HCT116 (cell line): ENCODE results near the gene P2RX6. TPM values are rescaled to one million over a fixed set of nuclear protein-coding genes. Genes with fewer than 3 reads are reported as not detected.

Source experiments
- ATAC-seq: fragments of 200-7000 bp; cut with Tn5 transposase; 2 replicates; pipeline ENCODE4 v1.9.1; 2020; ENCODE audit warnings: mild to moderate bottlenecking, moderate library complexity
- BruUV-seq: library from RNA; stranded (reverse); fragments of 400-500 nt; replicated peaks from 2 replicates; lab custom pipeline; 2021; lab: Mats Ljungman, UMichigan
- CTCF ChIA-PET: fragments of 300-600 bp; sonication (Branson Sonifier 250); formaldehyde crosslinking; loops from one replicate; lab custom pipeline; 2021; ENCODE audit warnings: antibody characterized with exemption; lab: Charles Lee
- POLR2A ChIA-PET: fragments of 300-600, 350-600 bp; sonication (Branson Sonifier 250); formaldehyde crosslinking; loops from one replicate; lab custom pipeline; 2021; ENCODE audit warnings: antibody characterized with exemption; lab: Charles Lee
- RAD21 ChIA-PET, 2 experiments: fragments of 300-600 bp; sonication (Branson Sonifier 250); formaldehyde crosslinking; loops; one replicate each; lab custom pipeline; 2023; ENCODE audit warnings: low total read pairs in 2 of 2; ENCODE audit not compliant: uncharacterized antibody in 2 of 2, unreplicated experiment in 2 of 2, low non-redundant PET in 1 of 2; lab: Charles Lee
- DNase-seq: peaks from one replicate; pipeline ENCODE4 v3.0.0-alpha.2; 2010; ENCODE audit warnings: low read depth, low spot score
- H2AFZ ChIP-seq: fragments of 200-600 bp; shearing (Covaris generic), sonication (generic); 2 replicates; pipeline ENCODE4 v1.6.1; 2017; ENCODE audit warnings: low read depth, mixed run types, mixed read lengths, antibody characterized with exemption, low read length; ENCODE audit not compliant: poor library complexity, severe bottlenecking
- H3K27ac ChIP-seq: 2 replicates; pipeline ENCODE4 v1.5.1; 2012; ENCODE audit warnings: low read depth, low read length
- H3K27me3 ChIP-seq: fragments of 200-600 bp; sonication (generic); 2 replicates; pipeline ENCODE4 v1.6.1; 2016; ENCODE audit warnings: mixed run types, low read length, mixed read lengths; ENCODE audit not compliant: insufficient read depth
- H3K36me3 ChIP-seq, 2 experiments: fragments of 200-500 bp in 1 of 2; fragments of 200-600 bp in 1 of 2; sonication (Bioruptor generic) in 1 of 2; sonication (generic) in 1 of 2; 2 replicates each; pipeline versions ENCODE4 v1.5.1 to v1.6.1; 2014 to 2016; ENCODE audit warnings: low read length in 2 of 2, inconsistent platforms in 1 of 2, mixed read lengths in 1 of 2, mixed run types in 1 of 2; ENCODE audit not compliant: insufficient read depth in 2 of 2, control insufficient read depth in 1 of 2
- H3K4me1 ChIP-seq, 2 experiments: fragments of 200-600 bp in 1 of 2; sonication (generic) in 1 of 2; 2 replicates each; pipeline versions ENCODE4 v1.5.1 to v1.6.1; 2012 to 2017; ENCODE audit warnings: low read length in 2 of 2, inconsistent platforms in 1 of 2, mild to moderate bottlenecking in 1 of 2, mixed read lengths in 1 of 2, mixed run types in 1 of 2, moderate library complexity in 1 of 2; ENCODE audit not compliant: insufficient read depth in 2 of 2, control insufficient read depth in 1 of 2
- H3K4me2 ChIP-seq: fragments of 200-600 bp; sonication (generic); 2 replicates; pipeline ENCODE4 v1.6.1; 2017; ENCODE audit warnings: mixed run types, low read length, mixed read lengths
- H3K4me3 ChIP-seq, 2 experiments: fragments of 200-600 bp in 1 of 2; sonication (generic) in 1 of 2; replicated peaks in 1 of 2; 2 replicates each; pipeline ENCODE4 v1.5.1; 2011 to 2016; ENCODE audit warnings: low read length in 2 of 2, control low read depth in 1 of 2, low read depth in 1 of 2, mild to moderate bottlenecking in 1 of 2, mixed read lengths in 1 of 2, mixed run types in 1 of 2
- H3K79me2 ChIP-seq: fragments of 200-600 bp; sonication (generic); 2 replicates; pipeline ENCODE4 v1.6.1; 2017; ENCODE audit warnings: mild to moderate bottlenecking, mixed run types, low read length, moderate library complexity, mixed read lengths; ENCODE audit not compliant: insufficient read depth
- H3K9ac ChIP-seq: fragments of 200-600 bp; sonication (generic); 2 replicates; pipeline ENCODE4 v1.6.1; 2016; ENCODE audit warnings: low read length, mixed read lengths
- H3K9me2 ChIP-seq: fragments of 200-600 bp; sonication (generic), shearing (Covaris generic); 2 replicates; pipeline ENCODE4 v1.6.1; 2017; ENCODE audit warnings: mixed run types, mild to moderate bottlenecking, moderate library complexity; ENCODE audit not compliant: insufficient read depth
- H3K9me3 ChIP-seq, 2 experiments: fragments of 200-500 bp in 1 of 2; fragments of 200-600 bp in 1 of 2; sonication (Bioruptor generic) in 1 of 2; sonication (generic) in 1 of 2; 2 replicates each; pipeline ENCODE4 v1.6.1; 2014 to 2017; ENCODE audit warnings: low read length in 2 of 2, mixed read lengths in 2 of 2, inconsistent platforms in 1 of 2, low read depth in 1 of 2, mild to moderate bottlenecking in 1 of 2, mixed run types in 1 of 2, moderate library complexity in 1 of 2; ENCODE audit not compliant: control insufficient read depth in 1 of 2, insufficient read depth in 1 of 2
- H4K20me1 ChIP-seq: fragments of 200-600 bp; sonication (generic), shearing (Covaris generic); 2 replicates; pipeline ENCODE4 v1.6.1; 2017; ENCODE audit warnings: mixed run types, mild to moderate bottlenecking, moderate library complexity; ENCODE audit not compliant: insufficient read depth
- ATF3 ChIP-seq: IDR thresholded peaks from 2 replicates; pipeline ENCODE4 v1.6.1; 2012
- CBX3 ChIP-seq: IDR thresholded peaks from 2 replicates; pipeline ENCODE4 v1.6.1; 2012; ENCODE audit warnings: low read depth
- CTCF ChIP-seq, 3 experiments: fragments of 200-600 bp in 1 of 3; sonication (generic) in 1 of 3; IDR thresholded peaks in 2 of 3; conservative IDR thresholded peaks in 1 of 3; 2 replicates each; pipeline ENCODE4 v1.5.1; 2012 to 2017; ENCODE audit warnings: low read depth in 2 of 3, low read length in 2 of 3, antibody characterized with exemption in 1 of 3, borderline replicate concordance in 1 of 3, control low read depth in 1 of 3, mild to moderate bottlenecking in 1 of 3, mixed read lengths in 1 of 3, mixed run types in 1 of 3, moderate library complexity in 1 of 3; ENCODE audit not compliant: insufficient read depth in 1 of 3
- EZH2phosphoT487 ChIP-seq: fragments of 200-600 bp; IDR thresholded peaks from 2 replicates; pipeline ENCODE4 v1.6.1; 2018; ENCODE audit warnings: antibody characterized with exemption, borderline replicate concordance
- FOSL1 ChIP-seq: IDR thresholded peaks from 2 replicates; pipeline ENCODE4 v1.6.1; 2012; ENCODE audit warnings: low read depth
- JUND ChIP-seq: IDR thresholded peaks from 2 replicates; pipeline ENCODE4 v1.6.1; 2012
- MAX ChIP-seq: IDR thresholded peaks from 2 replicates; pipeline ENCODE4 v1.6.1; 2012
- RAD21 ChIP-seq: IDR thresholded peaks from 2 replicates; pipeline ENCODE4 v1.6.1; 2012; ENCODE audit warnings: low read depth, mild to moderate bottlenecking
- REST ChIP-seq: IDR thresholded peaks from 2 replicates; pipeline ENCODE4 v1.6.1; 2012; ENCODE audit warnings: low read depth
- SP1 ChIP-seq: IDR thresholded peaks from 2 replicates; pipeline ENCODE4 v1.6.1; 2012; ENCODE audit warnings: low read depth
- YY1 ChIP-seq: IDR thresholded peaks from 2 replicates; pipeline ENCODE4 v1.6.1; 2011; ENCODE audit warnings: low read length, low read depth, moderate library complexity, mild to moderate bottlenecking; ENCODE audit not compliant: insufficient replicate concordance; ENCODE audit errors: extremely low read depth
- ZBTB33 ChIP-seq: IDR thresholded peaks from 2 replicates; pipeline ENCODE4 v1.6.1; 2011; ENCODE audit warnings: mild to moderate bottlenecking, low read length, moderate library complexity; ENCODE audit not compliant: insufficient replicate concordance; ENCODE audit errors: extremely low read depth
- ZFX ChIP-seq: fragments of 450-650 bp; IDR thresholded peaks from 2 replicates; pipeline ENCODE4 v1.6.1; 2017
- intact Hi-C: fragments of 100-400 bp; cut with micrococcal nuclease; formaldehyde crosslinking; loops from 2 replicates; pipeline ENCODE4 v1.10.0; 2022
- total RNA-seq: library from RNA; stranded (reverse); gene quantifications from one replicate; pipeline ENCODE4 v1.2.1, GENCODE V29; 2021; ENCODE audit not compliant: unreplicated experiment

Gene P2RX6
- total RNA-seq, 1 experiment from 2014 or later, result 0.20 TPM

- CTCF ChIA-PET, result interaction anchor here (1.2 kb wide), 1 partner anchor 21 kb away, joined by 3 read pairs; no protein-coding TSS in a partner anchor
- Histone ChIP-seq H3K27ac (no peak overlapping the region), H4K20me1 (no peaks in the 10 kb centered on the region), H3K9ac (no peak overlapping the region), H3K9me2 (no peaks in the 10 kb centered on the region), H2AFZ (no peak overlapping the region), H3K4me1 (peaks cover 0 to 31% of the 10 kb centered on the region in 2 experiments; a peak in 2 of 4 replicates), H3K36me3 (no peaks in the 10 kb centered on the region), H3K27me3 (no peaks in the 10 kb centered on the region), H3K79me2 (no peaks in the 10 kb centered on the region), H3K9me3 (no peaks in the 10 kb centered on the region), H3K4me3 (no peak overlapping the region), H3K4me2 (no peak overlapping the region)
- POLR2A ChIA-PET, result no interaction called here
- no peak for DNase-seq
- intact Hi-C loops, result no loop called here
- TF ChIP-seq EZH2phosphoT487 (no peak), SP1 (no peak), REST (no peak), RAD21 (no peak), ATF3 (no peak), YY1 (no peak), CTCF (IDR thresholded peaks at IDR 0.05 in 2 of 3, conservative IDR thresholded peaks at IDR 0.05 in 1 of 3; ENCODE audit: borderline replicate concordance in 1 of 3, insufficient read depth in 1 of 3, low read depth in 2 of 3, low read length in 2 of 3) (no peak), ZFX (no peak), JUND (no peak), MAX (no peak), CBX3 (no peak), FOSL1 (no peak), ZBTB33 (no peak)
- RAD21 ChIA-PET, result no interaction called here
- BruUV-seq, result no TSS peak
- no peak for ATAC-seq
These were observed 27.0 kb downstream of the P2RX6 start for GRCh38 chr22:21041937-21042336.
